SH-SY5Y (cell line): ENCODE measurements around the gene HNRNPF.

Experiments
- GATA2 ChIP-seq: IDR thresholded peaks from 2 replicates; pipeline ENCODE4 v1.6.1; 2011; ENCODE audit warnings: mild to moderate bottlenecking, low read depth, low read length
- GATA3 ChIP-seq: IDR thresholded peaks from 2 replicates; pipeline ENCODE4 v1.6.1; 2011; ENCODE audit warnings: low read depth, mild to moderate bottlenecking, low read length, moderate library complexity

HNRNPF gene

GRCh38 chr10:43376046-43376635, 32.8 kb downstream of the HNRNPF start:
- TF ChIP-seq GATA3: no peak
- no peak for TF ChIP-seq GATA2

GRCh38 chr10:43375401-43376020, 33.5 kb downstream of the HNRNPF start:
- no peak for TF ChIP-seq GATA3
- TF ChIP-seq GATA2: no peak

GRCh38 chr10:43374194-43374593, 34.8 kb downstream of the HNRNPF start:
- TF ChIP-seq GATA2 (no peak), GATA3 (no peak)

- no peak for TF ChIP-seq GATA3
- TF ChIP-seq GATA2: no peak
Measured at GRCh38 chr10:43373461-43373860, 35.5 kb downstream of the HNRNPF start.

GRCh38 chr10:43372765-43373361, 36.1 kb downstream of the HNRNPF start:
- TF ChIP-seq GATA2 (no peak), GATA3 (no peak)

GRCh38 chr10:43371418-43371817, 37.6 kb downstream of the HNRNPF start, which contains the start of gene FXYD4:
Gene FXYD4 (plus strand): TSS chr10:43371636. CDS start chr10:43373747, 2,111 bp downstream.
- TF ChIP-seq GATA2 (no peak), GATA3 (no peak)

- no peak for TF ChIP-seq GATA2
- TF ChIP-seq GATA3: no peak
Measured at GRCh38 chr10:43370671-43371215, 38.2 kb downstream of the HNRNPF start.

- no peak for TF ChIP-seq GATA2
- TF ChIP-seq GATA3: no peak
Measured at GRCh38 chr10:43369921-43370320, 39.1 kb downstream of the HNRNPF start.

- no peak for TF ChIP-seq GATA2
- no peak for TF ChIP-seq GATA3
Measured at GRCh38 chr10:43365001-43365400, 44.0 kb downstream of the HNRNPF start.

- no peak for TF ChIP-seq GATA3
- TF ChIP-seq GATA2: no peak
Measured at GRCh38 chr10:43362191-43362839, 46.7 kb downstream of the HNRNPF start.

GRCh38 chr10:43361547-43362190, 47.3 kb downstream of the HNRNPF start:
- no peak for TF ChIP-seq GATA3
- no peak for TF ChIP-seq GATA2

- TF ChIP-seq GATA3 (no peak), GATA2 (no peak)
Measured at GRCh38 chr10:43360086-43360485, 48.9 kb downstream of the HNRNPF start.

- TF ChIP-seq GATA3: no peak
- TF ChIP-seq GATA2: 0 out of 2 replicates have a peak, but pooled peaks have one; percentile 10
Measured at GRCh38 chr10:43355749-43356371, 53.1 kb downstream of the HNRNPF start.
